ENCODE measurements around the gene AGTPBP1. TPM values are rescaled to one million over a fixed set of nuclear protein-coding genes. Genes with fewer than 3 reads are reported as not detected.
"Not testable (repeated sequence)": the region's sequence is repeated elsewhere in the genome, so short reads cannot be mapped to it uniquely, and the experiment has no call there.

Gene AGTPBP1
- total RNA-seq, 3 donors from 2014 or later (not counting 1 experiment from before 2014, with no cell fraction given), result 140 to 150 (median 140) TPM

GRCh38 chr9:85575868-85576267, 165.9 kb downstream of the AGTPBP1 start:
- H3K4me3 ChIP-seq (ENCODE audit: low read length), result no peak overlapping the region
- Mint-ChIP-seq H3K4me1 (peaks cover 0 to 4% of the 10 kb centered on the region in 2 donors), H3K4me3 (no peak overlapping the region), H3K36me3 (no peaks in the 10 kb centered on the region), H3K27ac (no peak overlapping the region), H3K9me3 (no peaks in the 10 kb centered on the region), H3K27me3 (ENCODE audit: low read depth in 2 of 2) (no peaks in the 10 kb centered on the region)
- H3K27ac ChIP-seq (ENCODE audit: low read length), result no peak overlapping the region
- intact Hi-C loops (cut with micrococcal nuclease), result no loop called here
- no peaks in the 10 kb centered on the region for H3K27me3 ChIP-seq (ENCODE audit: control insufficient read depth, insufficient read depth, low read length)
- H3K4me1 ChIP-seq (ENCODE audit: control insufficient read depth, insufficient read depth, low read length), result no peaks in the 10 kb centered on the region
- TF ChIP-seq CTCF (IDR thresholded peaks at IDR 0.05), result no peak
- H3K9me3 ChIP-seq (ENCODE audit: control insufficient read depth, insufficient read depth, low read length), result no peaks in the 10 kb centered on the region
- H3K36me3 ChIP-seq (ENCODE audit: control insufficient read depth, insufficient read depth, low read length), result peaks cover 16% of the 10 kb centered on the region
- no peak for ATAC-seq
- DNase-seq, result no peak

GRCh38 chr9:85573546-85573945, 168.2 kb downstream of the AGTPBP1 start:
- H3K9me3 Mint-ChIP-seq; H3K27ac Mint-ChIP-seq; DNase-seq; H3K4me1 ChIP-seq (ENCODE audit: control insufficient read depth, insufficient read depth, low read length); H3K27me3 Mint-ChIP-seq (ENCODE audit: low read depth in 2 of 2); ATAC-seq; H3K27me3 ChIP-seq (ENCODE audit: control insufficient read depth, insufficient read depth, low read length); H3K36me3 Mint-ChIP-seq; H3K4me3 ChIP-seq (ENCODE audit: low read length); H3K27ac ChIP-seq (ENCODE audit: low read length); H3K9me3 ChIP-seq (ENCODE audit: control insufficient read depth, insufficient read depth, low read length); H3K4me3 Mint-ChIP-seq; intact Hi-C loops (cut with micrococcal nuclease): not testable (repeated sequence)
- peaks cover 2 to 18% of the 10 kb centered on the region in 2 donors for H3K4me1 Mint-ChIP-seq
- peaks cover 14% of the 10 kb centered on the region for H3K36me3 ChIP-seq (ENCODE audit: control insufficient read depth, insufficient read depth, low read length)
- WGBS (ENCODE audit: insufficient coverage), result 98% methylated on average over 22 of the region's 26 CpGs

- H3K9me3 Mint-ChIP-seq; intact Hi-C loops (cut with micrococcal nuclease); DNase-seq; H3K27ac Mint-ChIP-seq; H3K27me3 ChIP-seq (ENCODE audit: control insufficient read depth, insufficient read depth, low read length); H3K27ac ChIP-seq (ENCODE audit: low read length); H3K9me3 ChIP-seq (ENCODE audit: control insufficient read depth, insufficient read depth, low read length); H3K4me3 ChIP-seq (ENCODE audit: low read length); H3K4me3 Mint-ChIP-seq; H3K4me1 ChIP-seq (ENCODE audit: control insufficient read depth, insufficient read depth, low read length); H3K36me3 Mint-ChIP-seq; H3K27me3 Mint-ChIP-seq (ENCODE audit: low read depth in 2 of 2); ATAC-seq: not testable (repeated sequence)
- WGBS (ENCODE audit: insufficient coverage), result 94% methylated on average over 3 of the region's 11 CpGs
- peaks cover 12% of the 10 kb centered on the region for H3K36me3 ChIP-seq (ENCODE audit: control insufficient read depth, insufficient read depth, low read length)
- H3K4me1 Mint-ChIP-seq, result peaks cover 5 to 20% of the 10 kb centered on the region in 2 donors
These were observed 168.8 kb downstream of the AGTPBP1 start for GRCh38 chr9:85572917-85573316.

- TF ChIP-seq CTCF (IDR thresholded peaks at IDR 0.05), result no peak
- peaks cover 8% of the 10 kb centered on the region for H3K36me3 ChIP-seq (ENCODE audit: control insufficient read depth, insufficient read depth, low read length)
- H3K9me3 ChIP-seq (ENCODE audit: control insufficient read depth, insufficient read depth, low read length), result no peaks in the 10 kb centered on the region
- Mint-ChIP-seq H3K4me1 (peaks cover 5 to 34% of the 10 kb centered on the region in 2 donors), H3K9me3 (no peaks in the 10 kb centered on the region), H3K27me3 (ENCODE audit: low read depth in 2 of 2) (no peaks in the 10 kb centered on the region), H3K4me3 (no peak overlapping the region), H3K27ac (no peak overlapping the region), H3K36me3 (peaks cover 7% of the 10 kb centered on the region)
- no peak overlapping the region for H3K27ac ChIP-seq (ENCODE audit: low read length)
- H3K27me3 ChIP-seq (ENCODE audit: control insufficient read depth, insufficient read depth, low read length), result no peaks in the 10 kb centered on the region
- no peak for DNase-seq
- no peak overlapping the region for H3K4me3 ChIP-seq (ENCODE audit: low read length)
- no peak for ATAC-seq
- no peaks in the 10 kb centered on the region for H3K4me1 ChIP-seq (ENCODE audit: control insufficient read depth, insufficient read depth, low read length)
- intact Hi-C loops (cut with micrococcal nuclease), result no loop called here
- 93% methylated on average over 2 of the region's 2 CpGs for WGBS (ENCODE audit: insufficient coverage)
These were observed 171.8 kb downstream of the AGTPBP1 start for GRCh38 chr9:85569988-85570387.

GRCh38 chr9:85559526-85559925, 182.2 kb downstream of the AGTPBP1 start:
- H3K4me3 Mint-ChIP-seq, result no peak overlapping the region
- DNase-seq (no peak), ATAC-seq (no peak)
- 68% methylated on average over 3 of the region's 3 CpGs for WGBS (ENCODE audit: insufficient coverage)
- no peak for TF ChIP-seq CTCF (IDR thresholded peaks at IDR 0.05)
- H3K36me3 ChIP-seq (ENCODE audit: control insufficient read depth, insufficient read depth, low read length), result peaks cover 5% of the 10 kb centered on the region
- H3K4me1 ChIP-seq (ENCODE audit: control insufficient read depth, insufficient read depth, low read length), result no peaks in the 10 kb centered on the region
- H3K9me3 ChIP-seq (ENCODE audit: control insufficient read depth, insufficient read depth, low read length), result no peaks in the 10 kb centered on the region
- H3K36me3 Mint-ChIP-seq, result no peaks in the 10 kb centered on the region
- H3K4me3 ChIP-seq (ENCODE audit: low read length), result no peak overlapping the region
- H3K27me3 Mint-ChIP-seq (ENCODE audit: low read depth in 2 of 2), result no peaks in the 10 kb centered on the region
- intact Hi-C loops (cut with micrococcal nuclease), result no loop called here
- H3K27me3 ChIP-seq (ENCODE audit: control insufficient read depth, insufficient read depth, low read length), result no peaks in the 10 kb centered on the region
- H3K27ac Mint-ChIP-seq, result no peak overlapping the region
- H3K9me3 Mint-ChIP-seq, result no peaks in the 10 kb centered on the region
- peaks cover 28 to 30% of the 10 kb centered on the region in 2 donors for H3K4me1 Mint-ChIP-seq
- H3K27ac ChIP-seq (ENCODE audit: low read length), result no peak overlapping the region

Data from natural killer cell (primary cell).